Testis (tissue), 3 donors: ENCODE measurements around the gene CACNB3. TPM values are rescaled to one million over a fixed set of nuclear protein-coding genes. Genes with fewer than 3 reads are reported as not detected.
A peak's percentile ranks its signal among the peaks of the same experiment; 100 is the strongest.

Experiments used
- DNase-seq: peaks from one replicate; pipeline ENCODE4 v3.0.0-alpha.2; 2019
- H3K27ac ChIP-seq, 2 donors: fragments of 200-600 bp; sonication (generic); one replicate each; pipeline ENCODE4 v1.5.1; 2019
- H3K27me3 ChIP-seq: fragments of 200-600 bp; sonication (generic); one replicate; pipeline ENCODE4 v1.5.1; 2019
- H3K36me3 ChIP-seq: fragments of 200-600 bp; sonication (generic); one replicate; pipeline ENCODE4 v1.5.1; 2017; ENCODE audit warnings: low read depth; ENCODE audit errors: missing control alignments
- H3K4me1 ChIP-seq: fragments of 200-600 bp; sonication (generic); one replicate; pipeline ENCODE4 v1.5.1; 2019
- H3K4me3 ChIP-seq, 2 donors: fragments of 200-600 bp; sonication (generic); one replicate each; pipeline ENCODE4 v1.5.1; 2017 to 2019
- H3K9me3 ChIP-seq: fragments of 200-600 bp; sonication (generic); one replicate; pipeline ENCODE4 v1.5.1; 2017
- CTCF ChIP-seq, 3 experiments: fragments of 450-650 bp in 2 of 3; fragments of 200-600 bp in 1 of 3; sonication (generic) in 1 of 3; IDR thresholded peaks; one replicate each; pipeline ENCODE4 v1.5.1; 2016 to 2019; ENCODE audit warnings: antibody characterized with exemption in 3 of 3, mild to moderate bottlenecking in 2 of 3, moderate library complexity in 1 of 3
- POLR2A ChIP-seq: fragments of 450-650 bp; IDR thresholded peaks from one replicate; pipeline ENCODE4 v1.6.1; 2017; ENCODE audit warnings: antibody characterized with exemption, mild to moderate bottlenecking, moderate library complexity
- WGBS, 2 donors: methylation state at CpG; one replicate each; pipeline ENCODE4 v1.1.5; 2018; 5-methylcytosine and 5-hydroxymethylcytosine counted together
- intact Hi-C: fragments of 100-400 bp; cut with DNase I; formaldehyde crosslinking; loops from one replicate; pipeline ENCODE4 v1.15.1; 2023; ENCODE audit warnings: low total_unique reads
- polyA plus RNA-seq: library from polyadenylated mRNA; stranded (reverse); fragments of 350-450 nt; fragmentation: Illumina TruSeq; extraction: RNeasy Lipid Tissue Mini Kit (QIAGEN cat#74804); gene quantifications from one replicate; pipeline ENCODE4 v1.2.3, GENCODE V29; 2014; ENCODE audit warnings: low read depth, low replicate concordance; ENCODE audit not compliant: insufficient read depth
- total RNA-seq, 2 donors: library from RNA; depleted of rRNA; stranded (reverse); fragments of >200 nt; gene quantifications; one replicate each; pipeline ENCODE4 v1.2.3, GENCODE V29; 2016

CACNB3 gene
- total and polyA plus RNA-seq, 3 donors from 2014 or later = 17.2 to 20.1 (median 19.3) TPM

GRCh38 chr12:48827026-48827425 lies 8.7 kb downstream of the CACNB3 start:
- no peaks in the 10 kb centered on the region for H3K36me3 ChIP-seq

DNA sequence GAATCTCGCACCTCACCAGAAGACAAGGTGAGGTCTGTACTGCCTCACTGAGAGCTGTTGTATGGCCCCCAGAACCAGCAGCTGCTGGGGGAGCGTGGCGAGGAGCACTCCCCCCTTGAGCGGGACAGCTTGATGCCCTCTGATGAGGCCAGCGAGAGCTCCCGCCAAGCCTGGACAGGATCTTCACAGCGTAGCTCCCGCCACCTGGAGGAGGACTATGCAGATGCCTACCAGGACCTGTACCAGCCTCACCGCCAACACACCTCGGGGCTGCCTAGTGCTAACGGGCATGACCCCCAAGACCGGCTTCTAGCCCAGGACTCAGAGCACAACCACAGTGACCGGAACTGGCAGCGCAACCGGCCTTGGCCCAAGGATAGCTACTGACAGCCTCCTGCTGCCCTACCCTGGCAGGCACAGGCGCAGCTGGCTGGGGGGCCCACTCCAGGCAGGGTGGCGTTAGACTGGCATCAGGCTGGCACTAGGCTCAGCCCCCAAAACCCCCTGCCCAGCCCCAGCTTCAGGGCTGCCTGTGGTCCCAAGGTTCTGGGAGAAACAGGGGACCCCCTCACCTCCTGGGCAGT lies 9.3 kb downstream of the CACNB3 start:
- peaks cover 3% of the 10 kb centered on the region for H3K4me1 ChIP-seq
- WGBS, 2 donors = 88 to 91% methylated on average over 4 to 16 of the region's 17 CpGs
- H3K36me3 ChIP-seq = no peaks in the 10 kb centered on the region
- no peaks in the 10 kb centered on the region for H3K9me3 ChIP-seq
- DNase-seq = no peak
- no peak overlapping the region for H3K4me3 ChIP-seq
- intact Hi-C loops = no loop called here
- H3K27me3 ChIP-seq = no peaks in the 10 kb centered on the region
- TF ChIP-seq CTCF (IDR thresholded peaks at IDR 0.05) = no peak
- no peak overlapping the region for H3K27ac ChIP-seq

More at GRCh38 chr12:48827026-48827425, 8.7 kb downstream of the CACNB3 start:
- peak; percentile 35 for DNase-seq
- 70 to 79% methylated on average over 5 to 8 of the region's 8 CpGs for WGBS, 2 donors
- Histone ChIP-seq H3K27ac (no peak overlapping the region), H3K4me3 (no peak overlapping the region), H3K27me3 (no peaks in the 10 kb centered on the region), H3K4me1 (peaks cover 3% of the 10 kb centered on the region), H3K9me3 (no peaks in the 10 kb centered on the region)
- TF ChIP-seq POLR2A = no peak
- no peak for TF ChIP-seq CTCF (IDR thresholded peaks at IDR 0.05)
- intact Hi-C loops = no loop called here

- no peak overlapping the region for H3K27ac ChIP-seq
- no peaks in the 10 kb centered on the region for H3K9me3 ChIP-seq
- no peaks in the 10 kb centered on the region for H3K36me3 ChIP-seq
- intact Hi-C loops = no loop called here
- no peak for TF ChIP-seq POLR2A
- no peak for TF ChIP-seq CTCF (IDR thresholded peaks at IDR 0.05)
- 60% methylated on average over 2 of the region's 2 CpGs; no CpG with 5 or more reads in 1 of the 2 donors for WGBS, 2 donors
- no peaks in the 10 kb centered on the region for H3K27me3 ChIP-seq
- no peak for DNase-seq
- H3K4me3 ChIP-seq = no peak overlapping the region
- H3K4me1 ChIP-seq = peaks cover 3% of the 10 kb centered on the region
Measured at GRCh38 chr12:48828293-48828692, 10.0 kb downstream of the CACNB3 start.

DNA sequence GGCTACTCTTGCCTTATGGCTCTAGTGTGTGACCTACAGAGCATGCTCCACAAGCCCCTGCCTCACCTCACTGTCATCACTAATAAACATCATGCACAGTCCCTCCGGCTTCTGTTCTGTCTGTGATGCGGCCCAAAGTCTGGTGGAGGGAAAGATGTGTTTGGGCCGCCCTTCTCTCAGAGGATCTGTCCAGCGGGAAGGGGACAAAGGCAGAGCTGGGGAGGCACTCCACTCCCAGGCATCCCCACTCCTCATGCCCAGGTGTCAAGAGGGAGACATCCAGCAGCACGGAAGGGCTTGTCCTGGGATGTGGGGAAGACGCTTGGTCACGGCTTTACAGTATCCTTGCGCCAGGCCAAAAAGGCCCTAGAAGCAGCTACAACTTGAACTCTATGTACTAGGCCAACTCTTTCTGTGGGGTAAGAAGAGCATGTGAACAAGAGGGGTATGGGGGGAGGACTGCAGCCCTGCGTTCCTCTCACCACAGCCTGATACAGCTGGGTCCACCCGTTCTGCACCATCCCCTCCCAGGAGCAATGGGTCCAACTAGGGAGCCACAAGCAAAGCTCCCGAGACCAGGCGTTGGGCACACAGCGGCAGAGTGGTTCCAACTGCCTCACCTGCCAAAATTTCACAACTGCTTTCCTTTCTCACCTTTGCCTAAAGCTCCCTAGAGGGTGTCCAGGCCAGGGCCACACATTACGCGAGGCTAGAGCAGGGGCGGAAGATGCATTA lies 10.7 kb downstream of the CACNB3 start:
- no peaks in the 10 kb centered on the region for H3K9me3 ChIP-seq
- peaks cover 3% of the 10 kb centered on the region for H3K4me1 ChIP-seq
- no peak overlapping the region for H3K27ac ChIP-seq
- intact Hi-C loops = no loop called here
- no peak for DNase-seq
- H3K36me3 ChIP-seq = no peaks in the 10 kb centered on the region
- TF ChIP-seq POLR2A = no peak
- no peak for TF ChIP-seq CTCF (IDR thresholded peaks at IDR 0.05)
- H3K27me3 ChIP-seq = no peaks in the 10 kb centered on the region
- no peak overlapping the region for H3K4me3 ChIP-seq
- WGBS, 2 donors = 83 to 89% methylated on average over 8 to 16 of the region's 16 CpGs

DNA sequence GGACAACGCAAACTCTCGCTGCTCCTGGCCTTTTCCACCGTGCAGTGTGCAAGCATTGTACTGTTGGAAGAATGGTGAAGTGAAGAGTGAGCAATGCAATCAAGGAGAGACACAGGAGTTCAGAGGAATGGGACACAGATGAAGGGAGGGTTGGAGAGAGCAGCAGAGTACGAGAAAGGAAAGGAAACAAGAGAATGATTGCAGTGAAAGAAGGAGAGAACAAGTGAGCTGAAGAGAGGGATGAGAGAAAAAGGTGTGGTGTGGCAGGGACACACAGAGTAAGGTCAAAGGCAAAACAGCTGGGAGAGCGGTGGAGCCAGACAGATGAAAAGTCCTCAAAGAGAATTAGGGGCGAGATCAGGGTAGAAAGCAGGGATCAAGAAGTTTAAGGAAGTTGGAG lies 13.0 kb downstream of the CACNB3 start:
- Histone ChIP-seq H3K4me3 (no peak overlapping the region), H3K27ac (no peak overlapping the region), H3K36me3 (no peaks in the 10 kb centered on the region), H3K27me3 (no peaks in the 10 kb centered on the region), H3K4me1 (peaks cover 3% of the 10 kb centered on the region), H3K9me3 (no peaks in the 10 kb centered on the region)
- intact Hi-C loops = no loop called here
- 86% methylated on average over 6 of the region's 6 CpGs for WGBS, 2 donors
- TF ChIP-seq CTCF (IDR thresholded peaks at IDR 0.05) = no peak
- no peak for TF ChIP-seq POLR2A
- no peak for DNase-seq
